Activated naive CD4-positive, alpha-beta T cell treated with anti-CD3 and anti-CD28 coated beads, Interleukin-2, amount 10 ng/mL, durations not matched to agents 7 days and 5 days (primary cell): ENCODE measurements around the gene C17orf107.
"Not testable (repeated sequence)": the region's sequence is repeated elsewhere in the genome, so short reads cannot be mapped to it uniquely, and the experiment has no call there.

Experiments used
- CTCF ChIA-PET: fragments of 350-600 bp; sonication (Branson Sonifier 250); formaldehyde crosslinking; loops from one replicate; lab custom pipeline; 2021; ENCODE audit warnings: antibody characterized with exemption; lab: Charles Lee
- DNase-seq: peaks from one replicate; pipeline ENCODE4 v3.0.0-alpha.2; 2020
- H3K27ac Mint-ChIP-seq: one replicate; pipeline ENCODE4 v1.8.0; 2021; ENCODE audit warnings: mild to moderate bottlenecking, moderate library complexity, mixed read lengths
- H3K27me3 Mint-ChIP-seq: one replicate; pipeline ENCODE4 v1.8.0; 2021; ENCODE audit warnings: mild to moderate bottlenecking, mixed read lengths
- H3K36me3 Mint-ChIP-seq: one replicate; pipeline ENCODE4 v1.8.0; 2021; ENCODE audit warnings: mixed read lengths
- H3K4me1 Mint-ChIP-seq: one replicate; pipeline ENCODE4 v1.8.0; 2021; ENCODE audit warnings: mixed read lengths
- H3K4me3 Mint-ChIP-seq: one replicate; pipeline ENCODE4 v1.8.0; 2021; ENCODE audit warnings: mild to moderate bottlenecking, moderate library complexity, mixed read lengths
- H3K9me3 Mint-ChIP-seq: one replicate; pipeline ENCODE4 v1.8.0; 2021; ENCODE audit warnings: mixed read lengths

The C17orf107 gene

GRCh38 chr17:4899341-4900230, at the start of gene C17orf107:
TSS of gene C17orf107 (plus strand) at chr17:4899536. CDS start at chr17:4899763, 227 bp downstream.
- CTCF ChIA-PET = interaction anchor here (0.7 to 2.7 kb wide), 7 partner anchors 9 to 190 kb away, joined by 3 to 11 read pairs (median 4); partner anchors contain the start of genes ARRB2, CAMTA2 and PSMB6
- H3K36me3 Mint-ChIP-seq = peaks cover 17% of the 10 kb centered on the region
- H3K27me3 Mint-ChIP-seq = peaks cover 32% of the 10 kb centered on the region
- peak; percentile 93 for DNase-seq
- peak within 1 kb of the TSS; percentile 69 for H3K27ac Mint-ChIP-seq
- H3K9me3 Mint-ChIP-seq = no peaks in the 10 kb centered on the region
- peaks cover 39% of the 10 kb centered on the region for H3K4me1 Mint-ChIP-seq
- peak within 1 kb of the TSS; percentile 82 for H3K4me3 Mint-ChIP-seq

GRCh38 chr17:4850246-4850645, 49.1 kb upstream of the C17orf107 start:
- Mint-ChIP-seq H3K4me1 (peaks cover 18% of the 10 kb centered on the region), H3K36me3 (peaks cover 26% of the 10 kb centered on the region), H3K4me3 (no peak overlapping the region), H3K27ac (no peak overlapping the region), H3K9me3 (peaks cover 6% of the 10 kb centered on the region), H3K27me3 (no peaks in the 10 kb centered on the region)
- CTCF ChIA-PET = no interaction called here
- no peak for DNase-seq

- Mint-ChIP-seq H3K9me3 (peaks cover 6% of the 10 kb centered on the region), H3K4me1 (peaks cover 18% of the 10 kb centered on the region), H3K27ac (no peak overlapping the region), H3K27me3 (no peaks in the 10 kb centered on the region), H3K36me3 (peaks cover 27% of the 10 kb centered on the region), H3K4me3 (no peak overlapping the region)
- no peak for DNase-seq
- CTCF ChIA-PET = interaction anchor here (0.5 kb wide), 1 partner anchor 234 kb away, joined by 3 read pairs; no protein-coding TSS in a partner anchor
Observed at GRCh38 chr17:4851084-4851483, 48.3 kb upstream of the C17orf107 start.

GRCh38 chr17:4852567-4853207, 46.6 kb upstream of the C17orf107 start:
- Mint-ChIP-seq H3K36me3 (peaks cover 34% of the 10 kb centered on the region), H3K27me3 (no peaks in the 10 kb centered on the region), H3K4me3 (no peak overlapping the region), H3K27ac (peak overlapping the region; percentile 50), H3K4me1 (peaks cover 18% of the 10 kb centered on the region), H3K9me3 (peaks cover 6% of the 10 kb centered on the region)
- DNase-seq = no peak
- CTCF ChIA-PET = no interaction called here

GRCh38 chr17:4853208-4853671, 46.1 kb upstream of the C17orf107 start:
- peaks cover 34% of the 10 kb centered on the region for H3K36me3 Mint-ChIP-seq
- CTCF ChIA-PET = no interaction called here
- H3K27ac Mint-ChIP-seq = no peak overlapping the region
- H3K4me3 Mint-ChIP-seq = no peak overlapping the region
- peaks cover 6% of the 10 kb centered on the region for H3K9me3 Mint-ChIP-seq
- H3K4me1 Mint-ChIP-seq = peaks cover 18% of the 10 kb centered on the region
- no peak for DNase-seq
- no peaks in the 10 kb centered on the region for H3K27me3 Mint-ChIP-seq

GRCh38 chr17:4854111-4854681, 45.1 kb upstream of the C17orf107 start:
- CTCF ChIA-PET = no interaction called here
- Mint-ChIP-seq H3K9me3 (peaks cover 6% of the 10 kb centered on the region), H3K27me3 (no peaks in the 10 kb centered on the region), H3K36me3 (peaks cover 36% of the 10 kb centered on the region), H3K27ac (peak overlapping the region; percentile 57), H3K4me3 (no peak overlapping the region), H3K4me1 (peaks cover 21% of the 10 kb centered on the region)
- DNase-seq = no peak

GRCh38 chr17:4856271-4856936, 42.9 kb upstream of the C17orf107 start:
- peaks cover 9% of the 10 kb centered on the region for H3K4me1 Mint-ChIP-seq
- DNase-seq = no peak
- no peak overlapping the region for H3K27ac Mint-ChIP-seq
- H3K4me3 Mint-ChIP-seq = no peak overlapping the region
- peaks cover 6% of the 10 kb centered on the region for H3K9me3 Mint-ChIP-seq
- H3K27me3 Mint-ChIP-seq = no peaks in the 10 kb centered on the region
- CTCF ChIA-PET = no interaction called here
- H3K36me3 Mint-ChIP-seq = peaks cover 34% of the 10 kb centered on the region

- H3K27ac Mint-ChIP-seq = peak overlapping the region; percentile 34
- no peak for DNase-seq
- CTCF ChIA-PET = no interaction called here
- peaks cover 32% of the 10 kb centered on the region for H3K36me3 Mint-ChIP-seq
- H3K27me3 Mint-ChIP-seq = no peaks in the 10 kb centered on the region
- H3K9me3 Mint-ChIP-seq = peaks cover 6% of the 10 kb centered on the region
- peaks cover 9% of the 10 kb centered on the region for H3K4me1 Mint-ChIP-seq
- no peak overlapping the region for H3K4me3 Mint-ChIP-seq
Observed at GRCh38 chr17:4856937-4857314, 42.4 kb upstream of the C17orf107 start.

GRCh38 chr17:4857347-4857746, 42.0 kb upstream of the C17orf107 start:
- CTCF ChIA-PET, H3K4me1 Mint-ChIP-seq, H3K27me3 Mint-ChIP-seq, H3K4me3 Mint-ChIP-seq, H3K9me3 Mint-ChIP-seq, DNase-seq: not testable (repeated sequence)
- peaks cover 28% of the 10 kb centered on the region for H3K36me3 Mint-ChIP-seq
- peak overlapping the region; percentile 34 for H3K27ac Mint-ChIP-seq

- H3K36me3 Mint-ChIP-seq = peaks cover 26% of the 10 kb centered on the region
- no peaks in the 10 kb centered on the region for H3K27me3 Mint-ChIP-seq
- peaks cover 3% of the 10 kb centered on the region for H3K4me1 Mint-ChIP-seq
- no peaks in the 10 kb centered on the region for H3K9me3 Mint-ChIP-seq
- no peak overlapping the region for H3K27ac Mint-ChIP-seq
- CTCF ChIA-PET = no interaction called here
- DNase-seq = no peak
- H3K4me3 Mint-ChIP-seq = no peak overlapping the region
Observed at GRCh38 chr17:4858068-4858881, 41.1 kb upstream of the C17orf107 start.

- peaks cover 26% of the 10 kb centered on the region for H3K36me3 Mint-ChIP-seq
Observed at GRCh38 chr17:4858882-4859260, 40.5 kb upstream of the C17orf107 start.

GRCh38 chr17:4859816-4860625, 39.3 kb upstream of the C17orf107 start:
- peaks cover 3% of the 10 kb centered on the region for H3K4me1 Mint-ChIP-seq
- CTCF ChIA-PET = no interaction called here

More at GRCh38 chr17:4858882-4859260, 40.5 kb upstream of the C17orf107 start:
- H3K4me1 Mint-ChIP-seq = peaks cover 3% of the 10 kb centered on the region
- CTCF ChIA-PET = no interaction called here
- no peak overlapping the region for H3K4me3 Mint-ChIP-seq
- H3K9me3 Mint-ChIP-seq = no peaks in the 10 kb centered on the region
- no peak for DNase-seq
- no peaks in the 10 kb centered on the region for H3K27me3 Mint-ChIP-seq
- no peak overlapping the region for H3K27ac Mint-ChIP-seq

GRCh38 chr17:4860651-4861050, 38.7 kb upstream of the C17orf107 start:
- Mint-ChIP-seq H3K4me3 (no peak overlapping the region), H3K4me1 (peaks cover 3% of the 10 kb centered on the region), H3K9me3 (no peaks in the 10 kb centered on the region), H3K27me3 (no peaks in the 10 kb centered on the region), H3K27ac (no peak overlapping the region), H3K36me3 (peaks cover 18% of the 10 kb centered on the region)
- no peak for DNase-seq
- CTCF ChIA-PET = no interaction called here

More at GRCh38 chr17:4859816-4860625, 39.3 kb upstream of the C17orf107 start:
- DNase-seq = no peak
- H3K27ac Mint-ChIP-seq = no peak overlapping the region
- H3K36me3 Mint-ChIP-seq = peaks cover 18% of the 10 kb centered on the region
- no peaks in the 10 kb centered on the region for H3K9me3 Mint-ChIP-seq
- H3K27me3 Mint-ChIP-seq = no peaks in the 10 kb centered on the region
- H3K4me3 Mint-ChIP-seq = no peak overlapping the region
